HG03521 (cell line): ENCODE measurements around the gene WASHC3.
"Not testable (repeated sequence)": the region's sequence is repeated elsewhere in the genome, so short reads cannot be mapped to it uniquely, and the experiment has no call there.

Experiments used
- ATAC-seq: cut with Tn5 transposase; IDR thresholded peaks from one replicate; pipeline ENCODE4 v1.9.1; 2021; ENCODE audit warnings: mild to moderate bottlenecking, moderate library complexity; ENCODE audit not compliant: unreplicated experiment

The WASHC3 gene

DNA sequence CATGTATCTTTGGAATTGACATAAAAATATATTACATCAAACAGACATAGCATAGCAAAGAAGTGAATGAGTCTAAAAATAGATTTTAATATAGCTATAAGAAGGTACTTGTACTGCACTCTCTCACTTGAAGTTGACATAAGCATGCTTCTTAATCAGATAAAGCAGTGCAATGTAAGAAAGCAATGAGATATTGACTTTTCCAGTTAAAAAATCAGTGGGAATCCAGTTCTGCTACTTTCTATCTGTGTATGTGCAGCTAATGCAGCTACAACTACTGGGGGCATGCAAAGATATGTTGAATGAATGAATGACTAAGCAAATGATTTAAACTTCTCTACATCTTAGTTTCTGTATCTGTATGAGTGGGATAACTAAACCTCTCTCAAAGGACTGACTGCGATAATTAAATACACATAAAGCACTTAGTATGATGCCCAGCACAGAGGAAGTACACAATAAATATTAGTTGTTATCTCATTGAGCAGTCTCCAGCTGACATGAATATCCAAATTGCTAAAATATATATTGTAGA lies 10.3 kb downstream of the WASHC3 start:
- no peak for ATAC-seq

DNA sequence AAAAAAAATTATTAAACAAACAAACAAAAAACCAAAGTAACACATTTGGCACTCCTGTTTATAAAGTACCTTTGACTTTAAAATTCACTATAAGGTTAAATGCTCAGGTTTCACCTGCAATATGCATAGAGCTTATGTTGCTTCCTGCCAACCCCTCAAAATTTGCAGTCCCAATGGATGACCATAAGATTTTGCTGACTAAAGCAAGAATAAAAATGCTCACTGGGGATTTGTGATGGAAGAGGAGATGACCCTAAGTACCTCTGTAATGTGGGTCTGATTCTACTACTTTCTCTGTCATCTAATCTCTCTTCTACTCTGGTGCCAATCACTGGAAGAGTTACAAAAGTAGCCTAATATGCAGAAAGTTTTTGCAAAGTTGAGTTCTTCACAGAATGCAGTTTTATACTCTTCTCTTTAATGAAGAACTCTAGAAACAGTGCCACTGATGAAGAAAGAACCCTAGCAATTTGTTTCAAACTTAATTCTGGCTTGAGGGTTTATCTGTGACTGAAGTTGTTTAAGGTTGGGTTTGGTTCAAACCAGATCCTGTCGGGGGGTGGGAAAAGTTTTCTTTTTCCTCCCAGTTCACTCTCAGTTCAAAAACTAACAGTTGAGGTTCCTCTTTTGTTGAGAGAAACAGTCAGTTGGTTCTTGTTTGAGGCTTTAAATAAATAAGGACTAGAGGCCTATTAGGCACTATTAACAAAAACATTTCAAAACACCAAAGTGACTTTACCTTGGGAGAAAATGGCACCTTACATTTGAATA lies 10.9 kb downstream of the WASHC3 start:
- ATAC-seq: no peak

DNA sequence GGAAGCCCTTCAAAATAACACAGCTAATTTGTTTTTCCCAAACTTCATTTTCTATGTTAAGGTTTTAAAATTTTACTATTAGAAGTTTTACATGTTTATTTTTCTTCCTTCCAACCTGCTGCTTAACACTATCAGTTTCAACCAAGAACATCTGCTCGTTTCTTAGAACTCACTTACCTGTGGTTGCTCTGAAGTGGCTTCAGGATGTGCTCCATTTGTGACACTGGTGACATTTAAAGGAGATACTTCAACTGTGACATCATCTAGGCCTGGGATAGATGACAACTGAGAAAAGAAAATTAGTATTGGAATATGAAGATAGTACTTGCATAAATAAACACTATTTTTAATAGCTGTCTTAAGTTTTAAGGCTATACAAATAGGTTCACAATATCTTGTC lies 17.9 kb downstream of the WASHC3 start:
- ATAC-seq: peak; percentile 65

DNA sequence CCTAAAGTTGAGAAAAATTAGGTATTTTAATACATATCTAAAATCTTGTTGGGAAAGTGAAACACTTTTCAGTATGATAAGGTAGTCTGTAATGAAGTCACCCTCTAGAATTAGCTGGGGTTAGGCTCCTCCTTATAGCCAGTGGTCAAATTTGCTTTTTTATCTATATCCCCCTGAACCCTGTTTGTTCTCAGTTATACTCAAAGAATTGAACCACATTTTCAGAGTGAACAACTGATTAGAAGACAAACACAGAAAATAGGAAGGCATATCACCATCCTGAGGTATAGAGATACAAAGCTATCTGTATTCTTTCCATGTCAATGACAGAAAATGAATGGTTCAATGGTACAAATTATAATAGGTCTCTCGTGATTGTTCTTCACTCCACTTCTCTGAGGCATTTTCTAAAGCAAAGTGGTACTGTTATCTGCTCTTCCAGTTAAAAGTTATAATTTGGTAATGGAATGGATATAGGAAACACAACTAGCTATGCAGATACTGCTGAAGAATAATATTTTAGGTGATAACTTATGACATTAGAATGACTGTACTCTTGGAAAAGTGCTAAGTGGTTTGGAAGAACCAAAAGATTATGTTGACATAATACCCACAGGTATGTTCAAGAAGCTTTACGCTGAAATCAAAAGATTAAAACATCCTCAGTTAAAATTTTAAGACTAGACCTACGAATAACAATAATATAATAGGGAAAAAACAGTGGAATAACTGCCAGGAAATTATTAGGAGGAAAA lies 27.6 kb downstream of the WASHC3 start:
- ATAC-seq: no peak

DNA sequence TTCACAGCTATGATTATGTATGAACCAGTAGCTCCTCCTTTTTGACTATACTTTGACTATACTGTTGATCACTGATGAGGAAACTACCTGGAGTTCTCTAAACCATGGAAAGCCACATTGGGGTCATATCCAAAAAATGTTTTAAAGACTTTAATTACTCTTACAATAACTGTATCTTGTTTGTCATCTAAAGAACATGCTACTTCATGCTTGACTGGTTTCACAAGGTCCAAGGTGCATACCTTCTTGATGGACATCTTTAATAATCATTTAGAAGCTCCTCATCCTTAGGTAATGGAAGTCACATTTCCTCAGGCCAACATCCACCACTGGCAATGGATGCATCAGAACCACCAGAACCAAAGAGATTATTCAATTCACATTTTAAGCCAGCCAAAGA lies 29.9 kb downstream of the WASHC3 start:
- ATAC-seq: no peak

DNA sequence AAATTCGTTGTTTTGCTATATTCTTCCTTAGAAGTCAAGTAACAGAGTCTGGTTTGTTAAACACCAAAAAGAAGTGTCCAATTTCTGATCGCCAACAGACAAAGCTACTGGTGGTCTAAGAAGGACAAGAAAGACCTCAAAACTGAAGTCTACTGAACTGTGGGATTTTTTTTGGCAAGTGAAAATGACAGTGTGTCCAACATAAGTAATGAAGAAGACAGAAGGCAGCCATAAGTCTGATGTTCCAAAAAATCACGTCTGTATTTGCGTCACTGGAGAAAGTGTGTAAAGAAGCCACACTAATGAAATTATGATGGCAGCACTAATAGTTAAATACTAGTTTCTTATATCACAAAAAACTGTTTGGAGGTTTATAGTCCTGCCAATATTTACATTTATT lies 32.6 kb downstream of the WASHC3 start:
- no peak for ATAC-seq

DNA sequence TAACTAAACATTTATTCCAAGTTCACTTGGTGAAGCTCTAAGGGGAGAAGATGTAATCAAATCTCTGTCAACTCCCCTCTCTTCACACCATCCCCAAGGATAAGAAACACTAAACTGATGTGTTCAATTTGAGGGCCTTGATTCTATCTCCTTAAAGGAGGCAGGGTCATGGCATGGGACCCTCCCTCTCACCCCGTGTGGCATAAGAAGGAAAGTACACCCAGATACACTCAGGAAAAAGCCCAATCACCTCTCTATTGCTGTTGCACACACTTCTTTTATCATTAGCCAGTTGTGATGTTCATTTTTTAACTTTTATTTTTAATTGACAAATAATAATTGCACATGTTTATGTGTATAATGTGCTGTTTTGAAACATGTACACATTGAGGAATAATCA lies 35.1 kb downstream of the WASHC3 start:
- no peak for ATAC-seq

DNA sequence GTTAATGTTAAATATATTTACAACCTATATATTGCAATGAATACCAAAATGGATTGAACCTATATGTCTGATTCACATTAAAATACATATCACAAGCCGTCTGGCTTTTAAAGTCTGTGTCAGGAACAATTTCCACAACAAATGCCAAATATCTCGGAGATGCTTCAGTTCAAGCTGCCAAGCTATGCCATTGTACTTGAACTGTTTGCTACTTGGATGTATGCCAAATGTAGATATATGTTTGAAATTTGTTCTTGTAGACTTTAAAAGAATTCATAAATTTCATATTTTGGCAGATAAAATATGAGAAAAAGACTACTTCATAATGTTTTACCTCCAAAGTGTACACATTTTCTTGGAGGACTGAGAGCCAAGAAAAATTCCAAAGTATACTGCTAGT lies 37.0 kb downstream of the WASHC3 start:
- no peak for ATAC-seq

DNA sequence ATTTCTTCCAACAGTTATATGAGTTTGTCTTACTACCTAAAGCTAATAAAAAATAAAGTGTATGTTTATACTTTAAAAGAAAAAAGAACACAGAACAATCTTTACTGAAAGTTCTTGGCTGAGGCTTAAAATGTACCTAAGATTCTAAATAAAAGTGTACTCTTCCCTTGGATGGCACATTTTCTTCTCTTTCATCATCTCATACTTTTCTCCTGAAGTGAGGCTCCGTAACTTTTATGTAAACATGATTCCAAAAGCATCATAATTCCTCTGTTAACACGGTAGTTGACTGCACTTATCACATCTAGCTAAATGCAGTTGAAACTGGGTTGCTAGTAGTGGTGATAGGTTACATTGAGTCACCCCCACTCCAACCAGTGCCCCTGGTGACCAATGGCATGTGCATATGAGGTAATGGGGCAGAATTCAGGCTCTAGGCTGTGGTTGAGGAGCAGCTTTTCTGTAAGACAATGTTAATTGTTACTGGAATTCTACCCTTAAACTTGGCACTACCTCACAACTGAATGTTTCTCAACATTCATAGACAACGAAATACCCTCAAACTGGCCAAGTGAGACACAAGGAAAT lies 38.4 kb downstream of the WASHC3 start:
- ATAC-seq: no peak

DNA sequence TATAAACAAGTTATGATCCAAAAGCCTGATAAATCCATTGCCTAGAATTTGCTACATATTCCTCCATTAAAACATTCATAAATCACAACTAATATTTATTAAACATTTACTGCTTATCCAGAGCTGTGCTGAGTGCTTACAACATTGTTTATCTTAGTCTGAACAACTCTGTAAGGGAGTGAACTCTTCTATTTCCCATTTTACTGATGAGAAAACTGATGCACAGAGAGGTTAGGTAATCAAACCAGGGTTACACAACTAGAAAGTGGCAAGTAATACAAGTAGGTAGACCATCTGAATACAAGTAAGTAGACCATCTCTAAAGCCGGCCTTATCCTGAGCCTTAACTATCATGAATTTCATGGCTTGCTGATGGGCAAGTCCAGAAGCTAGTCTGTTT lies 39.5 kb downstream of the WASHC3 start:
- no peak for ATAC-seq

DNA sequence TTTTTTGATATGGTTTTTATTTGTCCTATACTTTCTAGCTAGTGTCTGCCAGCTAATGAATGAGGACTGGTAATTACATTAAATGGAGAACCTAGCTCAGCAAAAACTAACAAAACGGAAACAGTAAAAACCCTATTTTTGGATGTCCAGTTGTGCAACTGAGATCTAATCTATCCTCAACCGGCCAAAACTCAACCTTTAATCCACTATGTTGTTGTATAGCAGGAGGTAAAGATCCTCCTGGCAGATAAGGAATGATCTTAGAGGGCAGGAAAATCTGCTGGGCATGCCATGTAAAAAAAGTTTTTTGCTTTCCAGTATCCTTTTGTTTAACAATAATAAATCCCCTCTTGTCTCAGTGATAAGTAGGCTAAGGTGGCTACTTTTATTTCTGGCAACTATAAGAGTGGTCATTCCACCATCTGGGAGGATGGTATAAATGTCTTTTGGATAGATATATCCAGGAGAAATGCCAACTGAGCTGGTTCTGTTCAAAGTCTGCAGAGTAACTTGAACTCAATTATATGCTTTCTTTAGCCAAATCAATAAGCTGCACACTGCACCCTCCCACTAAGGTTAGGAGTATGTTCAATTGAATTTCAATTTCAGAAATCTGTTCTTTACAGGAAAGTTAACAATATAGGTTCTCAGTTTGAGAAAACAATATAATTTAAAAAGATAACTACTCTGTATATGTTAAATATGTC lies 40.1 kb downstream of the WASHC3 start:
- no peak for ATAC-seq

DNA sequence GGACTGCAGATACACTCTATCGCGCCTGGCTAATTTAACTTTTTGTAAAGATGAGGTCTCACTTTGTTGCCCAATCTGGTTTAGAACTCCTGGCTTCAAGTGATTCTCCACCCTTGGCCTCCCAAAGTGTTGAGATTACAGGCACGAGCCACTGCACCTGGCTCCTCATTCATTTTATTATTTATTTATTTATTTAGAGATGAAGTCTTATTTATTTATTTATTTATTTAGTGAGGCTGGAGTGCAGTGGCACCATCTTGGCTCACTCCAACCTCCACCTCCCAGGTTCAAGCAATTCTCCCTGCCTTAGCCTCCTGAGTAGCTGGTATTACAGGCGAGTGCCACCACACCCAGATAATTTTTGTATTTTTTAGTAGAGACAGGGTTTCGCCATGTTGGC lies 43.2 kb downstream of the WASHC3 start:
- not testable (repeated sequence) for ATAC-seq

DNA sequence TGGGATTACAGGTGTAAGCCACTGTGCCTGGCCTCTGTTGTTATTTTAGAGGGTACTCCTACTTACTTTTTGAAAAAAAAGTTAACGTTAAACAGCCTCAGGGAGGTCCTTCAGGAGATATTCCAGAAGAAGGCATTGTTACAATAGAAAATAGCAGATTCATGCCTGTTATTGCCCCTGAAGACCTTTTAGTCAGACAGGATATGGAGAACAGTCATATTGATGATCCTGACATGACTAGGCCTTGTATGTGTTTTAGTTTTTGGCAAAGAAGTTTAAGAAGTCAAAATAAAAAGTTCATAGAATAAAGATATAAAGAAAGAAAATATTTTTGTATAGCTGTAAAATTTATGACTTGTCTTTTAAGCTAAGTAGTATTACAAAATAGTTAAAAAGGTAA lies 45.3 kb downstream of the WASHC3 start:
- no peak for ATAC-seq

DNA sequence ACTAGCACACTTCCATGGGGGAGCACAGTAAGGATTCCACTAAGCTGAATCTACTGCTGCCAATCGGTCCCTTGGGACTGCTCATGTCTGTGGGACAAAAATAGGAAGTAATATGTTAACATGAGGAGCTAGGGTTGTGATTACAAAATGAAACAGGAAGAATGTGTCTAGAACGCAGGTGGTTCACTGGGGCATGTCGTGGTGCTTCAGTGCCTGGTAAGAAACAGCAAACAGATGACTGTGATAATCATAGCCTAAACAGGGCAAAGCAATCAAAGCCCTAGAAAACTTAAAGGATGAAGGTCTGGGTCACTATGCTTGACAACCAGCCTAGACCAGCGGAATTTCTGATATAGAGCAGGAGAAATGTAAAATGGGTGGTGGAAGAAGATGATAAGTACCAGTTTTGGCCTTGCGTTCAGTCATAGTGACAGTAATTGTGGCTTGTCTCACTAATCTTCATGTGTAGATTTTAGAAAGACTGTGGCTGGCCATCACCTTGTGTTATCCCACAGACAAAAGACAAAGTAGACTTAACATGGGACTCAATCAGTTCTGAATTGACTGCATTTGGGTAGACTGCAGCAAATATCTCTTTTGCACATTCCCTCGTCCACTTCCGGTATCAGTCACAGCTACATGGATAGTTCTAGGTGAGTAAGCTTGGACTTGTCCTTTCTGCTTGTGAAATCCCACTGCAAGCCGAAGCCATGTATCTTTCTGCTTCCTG lies 51.4 kb downstream of the WASHC3 start:
- peak; percentile 83 for ATAC-seq

DNA sequence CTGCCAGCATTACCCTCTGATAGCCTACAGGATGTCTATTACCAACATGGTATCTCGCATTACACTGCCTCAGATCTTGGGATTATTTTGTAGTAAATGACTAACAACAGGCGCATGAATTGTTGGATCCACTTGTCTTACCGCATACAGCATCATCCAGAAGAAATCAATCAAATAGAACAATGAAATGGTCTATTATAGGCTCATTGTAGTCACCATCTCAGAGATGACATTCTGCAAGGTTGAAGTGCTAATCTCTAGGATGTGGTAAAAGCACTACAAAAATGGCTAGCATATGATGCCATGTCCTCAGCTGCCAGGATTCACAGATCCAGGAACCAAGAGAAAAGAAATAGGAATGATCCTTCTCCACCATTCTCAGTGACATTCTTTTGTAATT lies 52.0 kb downstream of the WASHC3 start:
- no peak for ATAC-seq

DNA sequence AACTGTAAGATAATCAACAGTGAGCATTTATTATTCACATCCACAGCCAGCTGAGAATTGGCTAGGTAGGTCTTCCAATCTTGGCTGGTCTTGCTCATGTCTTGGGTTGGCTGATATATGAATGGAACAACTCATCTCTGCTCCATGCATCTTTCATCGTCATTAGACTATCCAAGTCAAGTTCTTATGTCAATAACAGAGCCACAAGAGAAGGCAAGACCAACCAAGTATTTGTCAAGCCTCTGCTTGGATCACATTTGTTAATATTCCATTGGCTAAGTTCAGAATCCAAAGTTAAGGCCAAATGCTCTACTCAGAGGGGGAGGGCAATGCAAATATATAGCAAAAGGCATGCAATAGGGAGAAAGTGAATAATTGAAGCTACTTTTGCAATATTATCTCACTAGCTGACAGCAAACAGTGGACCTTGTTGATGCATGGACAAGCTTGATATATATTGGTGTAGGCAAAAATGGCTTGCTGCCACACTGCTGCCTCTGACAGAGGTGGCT lies 53.1 kb downstream of the WASHC3 start:
- no peak for ATAC-seq

DNA sequence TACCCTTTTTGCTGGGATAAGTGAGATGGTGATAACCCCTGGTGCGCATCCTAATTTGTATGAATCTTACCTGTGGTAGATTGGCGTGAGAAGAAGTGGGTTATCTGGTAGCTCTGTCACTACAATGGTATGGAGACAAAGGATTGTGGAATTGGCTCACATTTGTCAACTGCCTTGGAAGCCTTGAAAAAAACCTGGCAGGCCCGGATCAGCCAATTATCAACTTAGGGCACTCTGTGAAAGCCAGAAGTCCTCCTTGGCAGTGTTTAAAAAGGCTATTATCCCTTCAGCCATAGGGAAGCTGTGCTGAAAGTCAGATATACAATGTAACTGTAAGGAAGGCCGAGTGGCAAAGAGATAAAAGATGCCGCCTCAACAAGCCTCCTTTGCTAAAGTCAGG lies 56.5 kb downstream of the WASHC3 start:
- ATAC-seq: no peak

DNA sequence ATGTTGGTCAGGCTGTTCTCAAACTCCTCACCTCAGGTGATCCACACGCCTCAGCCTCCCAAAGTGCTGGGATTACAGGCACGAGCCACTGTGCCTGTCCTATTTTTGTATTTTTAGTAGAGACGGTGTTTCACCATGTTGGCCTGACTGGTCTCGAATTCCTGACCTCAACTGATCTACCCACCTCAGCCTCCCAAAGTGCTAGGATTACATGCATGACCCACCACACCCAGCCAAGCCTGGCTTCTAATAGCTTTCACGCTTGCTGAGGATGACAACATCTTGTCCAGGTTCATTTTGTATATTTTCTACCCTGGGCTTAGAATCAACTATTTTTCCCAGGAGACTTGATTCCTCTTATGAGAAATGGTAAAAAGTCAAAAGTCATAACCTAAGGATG lies 64.7 kb downstream of the WASHC3 start:
- no peak for ATAC-seq

DNA sequence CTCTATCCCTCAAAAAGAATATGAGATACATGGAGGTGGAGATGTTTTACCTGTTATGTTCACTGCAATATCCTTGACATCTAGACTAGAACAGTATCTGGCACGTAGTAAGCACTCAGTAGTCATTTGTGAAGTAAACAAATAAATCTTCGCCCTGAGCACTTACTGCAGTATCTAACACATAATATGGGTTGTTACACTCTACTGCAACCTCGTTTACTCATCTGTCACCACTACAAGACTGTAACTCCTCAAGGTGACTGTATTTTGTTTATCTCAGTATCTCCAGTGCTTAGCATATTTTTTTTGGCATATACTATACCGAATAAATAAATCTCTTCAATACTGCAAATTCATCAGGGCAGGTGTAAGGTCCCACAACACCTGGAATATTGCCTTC lies 66.1 kb downstream of the WASHC3 start:
- ATAC-seq: no peak

DNA sequence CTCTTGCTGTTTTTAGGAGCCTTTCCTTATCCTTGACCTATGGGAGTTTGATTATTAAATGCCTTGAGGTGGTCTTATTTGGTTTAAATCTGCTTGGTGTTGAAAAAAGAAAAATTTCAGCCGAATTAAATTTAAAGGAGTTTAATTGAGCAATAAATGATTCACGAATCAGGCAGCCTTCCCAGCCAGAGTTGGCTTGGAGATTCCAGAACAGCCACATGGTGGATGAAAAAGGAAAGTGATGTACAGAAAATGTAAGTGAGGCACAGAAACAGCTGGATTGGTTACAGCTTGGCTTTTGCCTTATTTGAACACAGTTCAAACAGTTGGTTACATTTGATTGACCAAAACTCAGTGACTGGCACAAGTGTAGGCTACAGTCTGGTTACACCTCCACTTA lies 69.7 kb downstream of the WASHC3 start:
- ATAC-seq: no peak
